K562 (cell line): Measurements from ENCODE around the gene SCAMP2. TPM values are rescaled to one million over a fixed set of nuclear protein-coding genes. Genes with fewer than 3 reads are reported as not detected.

ENCODE experiments used
- ATF1 ChIP-seq, 2 experiments: fragments of 450-650 bp in 1 of 2; IDR thresholded peaks; 2 replicates each; pipeline ENCODE4 v1.6.1; 2016; ENCODE audit warnings: missing compliant biosample characterization in 1 of 2, missing genetic modification characterization in 1 of 2
- ATF7 ChIP-seq: fragments of 450-650 bp; IDR thresholded peaks from 2 replicates; pipeline ENCODE4 v1.7.1; 2014; ENCODE audit warnings: mild to moderate bottlenecking, moderate library complexity
- DMBX1 ChIP-seq: fragments of 250-450 bp; sonication (Bioruptor Pico); IDR thresholded peaks from 2 replicates; pipeline ENCODE4 v1.8.0; 2022; ENCODE audit warnings: inconsistent platforms, mild to moderate bottlenecking, moderate library complexity, borderline replicate concordance
- ESRRA ChIP-seq: fragments of 450-650 bp; IDR thresholded peaks from 2 replicates; pipeline ENCODE4 v1.6.1; 2014; ENCODE audit warnings: low read depth, mild to moderate bottlenecking, moderate library complexity, borderline replicate concordance
- FIP1L1 ChIP-seq: fragments of 200-400 bp; formaldehyde crosslinking; IDR thresholded peaks from 2 replicates; pipeline ENCODE4 v1.6.1; 2018; ENCODE audit warnings: mild to moderate bottlenecking, low read depth, low read length; ENCODE audit not compliant: poor library complexity, severe bottlenecking
- GATA2 ChIP-seq: sonication (generic); formaldehyde crosslinking; IDR thresholded peaks from 2 replicates; pipeline ENCODE4 v1.4.0; 2020; ENCODE audit warnings: mild to moderate bottlenecking, missing genetic modification reagents
- NEUROD1 ChIP-seq: fragments of 150-350 bp; IDR thresholded peaks from 2 replicates; pipeline ENCODE4 v1.6.1; 2014; ENCODE audit warnings: borderline replicate concordance, low read length, low read depth; ENCODE audit not compliant: partially characterized antibody
- NFATC3 ChIP-seq: fragments of 450-650 bp; IDR thresholded peaks from 2 replicates; pipeline ENCODE4 v1.6.1; 2017; ENCODE audit warnings: mild to moderate bottlenecking
- NONO ChIP-seq, 2 experiments: fragments of 200-400 bp in 1 of 2; fragments of 450-650 bp in 1 of 2; formaldehyde crosslinking in 1 of 2; IDR thresholded peaks; 2 replicates each; pipeline ENCODE4 v1.6.1; 2017; ENCODE audit warnings: low read depth in 2 of 2, mild to moderate bottlenecking in 2 of 2, moderate library complexity in 2 of 2, low read length in 1 of 2
- PTTG1 ChIP-seq: fragments of 450-650 bp; IDR thresholded peaks from 2 replicates; pipeline ENCODE4 v1.6.1; 2016; ENCODE audit warnings: low read depth, mild to moderate bottlenecking, missing genetic modification characterization, missing compliant biosample characterization
- SAP30 ChIP-seq: fragments of 200-600 bp; sonication (generic); IDR thresholded peaks from 2 replicates; pipeline ENCODE4 v1.6.1; 2012; ENCODE audit warnings: borderline replicate concordance, low read depth, mild to moderate bottlenecking, moderate library complexity, low read length, control low read depth, inconsistent platforms; ENCODE audit not compliant: insufficient read depth, poor library complexity, severe bottlenecking
- ZNF140 ChIP-seq: fragments of 250-450 bp; sonication (Bioruptor Pico); IDR thresholded peaks from 2 replicates; pipeline ENCODE4 v1.8.0; 2021; ENCODE audit warnings: moderate library complexity, mild to moderate bottlenecking, inconsistent platforms
- ZNF282 ChIP-seq: sonication (generic); formaldehyde crosslinking; IDR thresholded peaks from 2 replicates; pipeline ENCODE4 v1.8.1; 2023; ENCODE audit warnings: missing genetic modification reagents
- ZNF444 ChIP-seq: fragments of 250-450 bp; sonication (Bioruptor Pico); IDR thresholded peaks from 2 replicates; pipeline ENCODE4 v1.4.0; 2020; ENCODE audit warnings: mild to moderate bottlenecking, moderate library complexity
- ZNF696 ChIP-seq: fragments of 250-450 bp; sonication (Bioruptor Pico); conservative IDR thresholded peaks from 2 replicates; pipeline ENCODE4 v1.4.0; 2020; ENCODE audit warnings: mild to moderate bottlenecking, moderate library complexity
- ZNF707 ChIP-seq: fragments of 250-450 bp; sonication (Bioruptor Pico); conservative IDR thresholded peaks from 2 replicates; pipeline ENCODE4 v1.8.0; 2022; ENCODE audit warnings: inconsistent platforms, mild to moderate bottlenecking, moderate library complexity
- ZNF717 ChIP-seq: fragments of 250-450 bp; sonication (Bioruptor Pico); IDR thresholded peaks from 2 replicates; pipeline ENCODE4 v1.5.0; 2021
- polyA plus RNA-seq, 8 experiments: library from polyadenylated mRNA; depleted of rRNA in 4 of 8; stranded (reverse) in 5 of 8; unstranded in 3 of 8; fragments of >200 nt; fragmentation: Nextera tagmentation in 2 of 8; fragmentation: Illumina TruSeq in 1 of 8; extraction: Ambion mirVana in 2 of 8; extraction: Trizol in 1 of 8; gene quantifications; 2 replicates each; pipeline versions ENCODE4 v1.2.1 to v1.2.3, GENCODE V29; 2011 to 2014; ENCODE audit warnings: inconsistent platforms in 1 of 8, missing spikeins in 1 of 8
- total RNA-seq, 7 experiments: library from RNA; depleted of rRNA in 6 of 7; stranded (reverse); fragments of >200 nt in 6 of 7; fragmentation: Illumina TruSeq in 2 of 7; extraction: Trizol in 2 of 7; gene quantifications; 2 replicates each; pipeline versions ENCODE4 v1.2.1 to v1.2.3, GENCODE V29; 2011 to 2021; ENCODE audit warnings: low replicate concordance in 1 of 7
- TF ChIP-seq, protein P1 (sequence below): fragments of 250-450 bp; sonication (Bioruptor Pico); IDR thresholded peaks from 2 replicates; pipeline ENCODE4 v1.5.0; 2020; ENCODE audit warnings: mild to moderate bottlenecking
- TF ChIP-seq, protein P2 (sequence below): sonication (generic); formaldehyde crosslinking; IDR thresholded peaks from 2 replicates; pipeline ENCODE4 v1.8.1; 2023; ENCODE audit warnings: mild to moderate bottlenecking, missing genetic modification reagents
- TF ChIP-seq, protein P3 (sequence below): fragments of 450-650 bp; IDR thresholded peaks from one replicate; pipeline ENCODE4 v1.6.1; 2018; ENCODE audit warnings: mild to moderate bottlenecking, moderate library complexity; ENCODE audit not compliant: partially characterized antibody
- TF ChIP-seq, protein P4 (sequence below), 2 experiments: fragments of 200-800 bp in 1 of 2; sonication (Bioruptor generic) in 1 of 2; sonication (generic) in 1 of 2; formaldehyde crosslinking in 1 of 2; IDR thresholded peaks in 1 of 2; conservative IDR thresholded peaks in 1 of 2; 2 replicates each; pipeline versions ENCODE4 v1.5.0 to v1.6.1; 2016 to 2020; ENCODE audit warnings: missing compliant biosample characterization in 1 of 2, missing genetic modification characterization in 1 of 2, missing genetic modification reagents in 1 of 2

Gene SCAMP2
- total and polyA plus RNA-seq, 9 of the 15 experiments (the other 6 are each of a cell fraction or from before 2014, with no cell fraction given) = 5.9 to 61.1 (median 20.1) TPM

DNA sequence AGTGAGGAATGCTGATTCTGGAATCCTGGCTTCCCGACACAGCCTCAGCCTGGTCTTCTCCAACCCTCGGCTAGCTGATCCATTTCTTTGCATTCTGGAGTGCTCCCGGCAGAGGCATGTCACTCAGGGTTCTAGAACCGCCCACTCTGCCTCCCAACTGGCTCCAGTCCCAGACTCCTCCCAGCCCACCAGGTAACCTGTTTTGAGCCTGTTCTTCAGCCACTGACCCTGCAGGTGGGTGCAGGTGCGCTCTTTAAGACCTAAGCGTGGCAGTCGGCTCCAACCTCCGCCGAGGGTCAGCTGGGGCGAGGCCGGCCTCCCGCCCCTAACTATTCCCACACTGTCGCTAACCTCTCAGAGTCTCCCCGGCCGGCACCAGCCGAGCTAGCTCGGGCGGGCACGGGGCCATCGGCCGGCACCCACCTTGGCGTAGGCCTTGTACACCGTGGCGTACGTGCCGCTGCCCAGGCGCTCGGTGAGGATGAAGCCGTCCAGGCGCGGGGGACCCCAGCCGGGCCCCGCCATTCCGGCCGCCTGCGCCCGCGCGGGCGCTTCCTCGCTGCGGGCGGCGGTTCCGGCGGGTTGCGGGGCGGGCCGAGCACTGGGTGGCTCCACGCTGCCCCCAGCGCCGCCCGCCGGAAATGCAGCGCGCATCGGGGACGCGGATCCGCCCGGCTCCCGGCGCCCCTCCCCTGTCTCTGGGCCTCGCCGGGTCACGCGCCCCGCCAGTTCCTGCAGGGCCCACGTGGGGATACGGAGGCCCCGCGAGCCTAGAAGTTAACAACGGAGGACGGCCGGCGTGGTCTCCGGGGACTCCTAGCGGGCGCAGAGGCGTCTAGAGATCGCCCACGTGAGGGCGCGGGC is 30.4 kb downstream of the SCAMP2 start, which contains the start of gene ULK3 (continued):
- TF ChIP-seq FIP1L1 = peak; percentile 95
- TF ChIP-seq ATF7 = peak; percentile 72
- no peak for TF ChIP-seq ZNF707 (CRISPR knock-in tag)
- TF ChIP-seq, protein P1, sequence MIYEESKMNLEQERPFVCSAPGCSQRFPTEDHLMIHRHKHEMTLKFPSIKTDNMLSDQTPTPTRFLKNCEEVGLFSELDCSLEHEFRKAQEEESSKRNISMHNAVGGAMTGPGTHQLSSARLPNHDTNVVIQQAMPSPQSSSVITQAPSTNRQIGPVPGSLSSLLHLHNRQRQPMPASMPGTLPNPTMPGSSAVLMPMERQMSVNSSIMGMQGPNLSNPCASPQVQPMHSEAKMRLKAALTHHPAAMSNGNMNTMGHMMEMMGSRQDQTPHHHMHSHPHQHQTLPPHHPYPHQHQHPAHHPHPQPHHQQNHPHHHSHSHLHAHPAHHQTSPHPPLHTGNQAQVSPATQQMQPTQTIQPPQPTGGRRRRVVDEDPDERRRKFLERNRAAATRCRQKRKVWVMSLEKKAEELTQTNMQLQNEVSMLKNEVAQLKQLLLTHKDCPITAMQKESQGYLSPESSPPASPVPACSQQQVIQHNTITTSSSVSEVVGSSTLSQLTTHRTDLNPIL (CRISPR knock-in tag) = no peak
- TF ChIP-seq, protein P2, sequence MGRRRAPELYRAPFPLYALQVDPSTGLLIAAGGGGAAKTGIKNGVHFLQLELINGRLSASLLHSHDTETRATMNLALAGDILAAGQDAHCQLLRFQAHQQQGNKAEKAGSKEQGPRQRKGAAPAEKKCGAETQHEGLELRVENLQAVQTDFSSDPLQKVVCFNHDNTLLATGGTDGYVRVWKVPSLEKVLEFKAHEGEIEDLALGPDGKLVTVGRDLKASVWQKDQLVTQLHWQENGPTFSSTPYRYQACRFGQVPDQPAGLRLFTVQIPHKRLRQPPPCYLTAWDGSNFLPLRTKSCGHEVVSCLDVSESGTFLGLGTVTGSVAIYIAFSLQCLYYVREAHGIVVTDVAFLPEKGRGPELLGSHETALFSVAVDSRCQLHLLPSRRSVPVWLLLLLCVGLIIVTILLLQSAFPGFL (CRISPR knock-in tag) = peak; percentile 88; the same call in 1 of the 2 replicates
- TF ChIP-seq, protein P3, sequence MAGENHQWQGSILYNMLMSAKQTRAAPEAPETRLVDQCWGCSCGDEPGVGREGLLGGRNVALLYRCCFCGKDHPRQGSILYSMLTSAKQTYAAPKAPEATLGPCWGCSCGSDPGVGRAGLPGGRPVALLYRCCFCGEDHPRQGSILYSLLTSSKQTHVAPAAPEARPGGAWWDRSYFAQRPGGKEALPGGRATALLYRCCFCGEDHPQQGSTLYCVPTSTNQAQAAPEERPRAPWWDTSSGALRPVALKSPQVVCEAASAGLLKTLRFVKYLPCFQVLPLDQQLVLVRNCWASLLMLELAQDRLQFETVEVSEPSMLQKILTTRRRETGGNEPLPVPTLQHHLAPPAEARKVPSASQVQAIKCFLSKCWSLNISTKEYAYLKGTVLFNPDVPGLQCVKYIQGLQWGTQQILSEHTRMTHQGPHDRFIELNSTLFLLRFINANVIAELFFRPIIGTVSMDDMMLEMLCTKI = no peak
- no peak; a peak in 3 of 4 replicates for TF ChIP-seq NONO (IDR thresholded peaks at IDR 0.05; ENCODE audit: low read depth in 2 of 2, low read length in 1 of 2)
- peak; percentile 66 for TF ChIP-seq SAP30
- TF ChIP-seq ESRRA = peak; percentile 55; the same call in 1 of the 2 replicates
- TF ChIP-seq NFATC3 = no peak
- no peak for TF ChIP-seq DMBX1 (CRISPR knock-in tag)
- no peak for TF ChIP-seq PTTG1 (tag)
- TF ChIP-seq ZNF696 (CRISPR knock-in tag) = no peak
- no peak for TF ChIP-seq ZNF444
- TF ChIP-seq ZNF282 = peak; percentile 49; the same call in 1 of the 2 replicates
- TF ChIP-seq ATF1 (CRISPR knock-in tag; IDR thresholded peaks at IDR 0.05) = no peak
- peak; percentile 64 for TF ChIP-seq ATF1 (tag; IDR thresholded peaks at IDR 0.05)
- no peak for TF ChIP-seq GATA2
- TF ChIP-seq ZNF140 = no peak
- TF ChIP-seq NEUROD1 = peak; percentile 22
- no peak for TF ChIP-seq ZNF717 (CRISPR knock-in tag)
- TF ChIP-seq, protein P4, sequence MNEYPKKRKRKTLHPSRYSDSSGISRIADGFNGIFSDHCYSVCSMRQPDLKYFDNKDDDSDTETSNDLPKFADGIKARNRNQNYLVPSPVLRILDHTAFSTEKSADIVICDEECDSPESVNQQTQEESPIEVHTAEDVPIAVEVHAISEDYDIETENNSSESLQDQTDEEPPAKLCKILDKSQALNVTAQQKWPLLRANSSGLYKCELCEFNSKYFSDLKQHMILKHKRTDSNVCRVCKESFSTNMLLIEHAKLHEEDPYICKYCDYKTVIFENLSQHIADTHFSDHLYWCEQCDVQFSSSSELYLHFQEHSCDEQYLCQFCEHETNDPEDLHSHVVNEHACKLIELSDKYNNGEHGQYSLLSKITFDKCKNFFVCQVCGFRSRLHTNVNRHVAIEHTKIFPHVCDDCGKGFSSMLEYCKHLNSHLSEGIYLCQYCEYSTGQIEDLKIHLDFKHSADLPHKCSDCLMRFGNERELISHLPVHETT (CRISPR knock-in tag; conservative IDR thresholded peaks at IDR 0.05 in 1 of 2, IDR thresholded peaks at IDR 0.05 in 1 of 2) = peak in 1 of 2 experiments; percentile 80; a peak in 1 of 4 replicates
